Stimulated activated CD8-positive, alpha-beta memory T cell treated with anti-CD3 and anti-CD28 coated beads, Interleukin-15, amount 100 ng/mL, for 24 hours (primary cell): ENCODE measurements around the gene FRMD4A.

ENCODE experiments used
- DNase-seq: peaks from one replicate; pipeline ENCODE4 v3.0.0-alpha.2; 2020; ENCODE audit warnings: low read depth

The FRMD4A gene

GRCh38 chr10:14293526-14293925 is 37.2 kb downstream of the FRMD4A start:
- DNase-seq = no peak

- no peak for DNase-seq
Measured at GRCh38 chr10:14291296-14291695, 39.4 kb downstream of the FRMD4A start.

GRCh38 chr10:14285941-14286560 is 44.7 kb downstream of the FRMD4A start:
- DNase-seq = no peak

GRCh38 chr10:14282276-14282675 is 48.4 kb downstream of the FRMD4A start:
- no peak for DNase-seq

- DNase-seq = no peak
Measured at GRCh38 chr10:14278533-14278932, 52.2 kb downstream of the FRMD4A start.

- no peak for DNase-seq
Measured at GRCh38 chr10:14276210-14276609, 54.5 kb downstream of the FRMD4A start.

- DNase-seq = no peak
Measured at GRCh38 chr10:14271621-14272020, 59.1 kb downstream of the FRMD4A start.

GRCh38 chr10:14270370-14270769 is 60.4 kb downstream of the FRMD4A start:
- DNase-seq = no peak

- no peak for DNase-seq
Measured at GRCh38 chr10:14265709-14266108, 65.0 kb downstream of the FRMD4A start.

- DNase-seq = no peak
Measured at GRCh38 chr10:14262836-14263425, 67.8 kb downstream of the FRMD4A start.

- DNase-seq = no peak
Measured at GRCh38 chr10:14261336-14261735, 69.4 kb downstream of the FRMD4A start.

GRCh38 chr10:14259696-14260566 is 70.8 kb downstream of the FRMD4A start:
- no peak for DNase-seq

GRCh38 chr10:14254368-14254767 is 76.4 kb downstream of the FRMD4A start:
- no peak for DNase-seq

- no peak for DNase-seq
Measured at GRCh38 chr10:14253711-14254110, 77.0 kb downstream of the FRMD4A start.

GRCh38 chr10:14253079-14253478 is 77.6 kb downstream of the FRMD4A start:
- no peak for DNase-seq

GRCh38 chr10:14250496-14251076 is 80.1 kb downstream of the FRMD4A start:
- DNase-seq = no peak

GRCh38 chr10:14247377-14248116 is 83.2 kb downstream of the FRMD4A start:
- DNase-seq = no peak

- no peak for DNase-seq
Measured at GRCh38 chr10:14244801-14245211, 85.9 kb downstream of the FRMD4A start.

- no peak for DNase-seq
Measured at GRCh38 chr10:14244147-14244546, 86.6 kb downstream of the FRMD4A start.

GRCh38 chr10:14243221-14243620 is 87.5 kb downstream of the FRMD4A start:
- no peak for DNase-seq

GRCh38 chr10:14241196-14241595 is 89.5 kb downstream of the FRMD4A start:
- DNase-seq = no peak
